GM12872 (cell line): ENCODE data around the gene DUSP1.

Experiments
- CTCF ChIP-seq: IDR thresholded peaks from 3 replicates; pipeline ENCODE4 v1.5.1; 2011; ENCODE audit warnings: low read depth, mild to moderate bottlenecking, low read length, moderate library complexity; ENCODE audit not compliant: insufficient read depth

The DUSP1 gene

GRCh38 chr5:172770374-172770674 is 671 bp downstream of the DUSP1 start:
- no peak for TF ChIP-seq CTCF

- no peak for TF ChIP-seq CTCF
Measured at GRCh38 chr5:172769616-172770373, 1.2 kb downstream of the DUSP1 start.

GRCh38 chr5:172769342-172769615 is 1.7 kb downstream of the DUSP1 start:
- TF ChIP-seq CTCF: no peak

- no peak for TF ChIP-seq CTCF
Measured at GRCh38 chr5:172768573-172769341, 2.2 kb downstream of the DUSP1 start.

GRCh38 chr5:172768098-172768572 is 2.9 kb downstream of the DUSP1 start:
- no peak for TF ChIP-seq CTCF

GRCh38 chr5:172766287-172767108 is 4.5 kb downstream of the DUSP1 start:
- no peak for TF ChIP-seq CTCF

- TF ChIP-seq CTCF: no peak
Measured at GRCh38 chr5:172765766-172766286, 5.2 kb downstream of the DUSP1 start.
